KMS-11 (cell line): ENCODE measurements around the gene GUCY1A1.

ENCODE experiments used
- H2AFZ ChIP-seq: fragments of 200-600 bp; sonication (generic); 2 replicates; pipeline ENCODE4 v1.6.1; 2016; ENCODE audit warnings: antibody characterized with exemption, mixed run types, low read depth
- H3K27ac ChIP-seq: fragments of 200-600 bp; sonication (generic); 2 replicates; pipeline ENCODE4 v1.6.1; 2016; ENCODE audit warnings: mild to moderate bottlenecking, mixed run types
- H3K27me3 ChIP-seq: fragments of 200-600 bp; sonication (generic); 2 replicates; pipeline ENCODE4 v1.6.1; 2017; ENCODE audit warnings: mild to moderate bottlenecking, low read depth, mixed run types, moderate library complexity; ENCODE audit not compliant: insufficient read depth
- H3K36me3 ChIP-seq: fragments of 200-600 bp; sonication (generic); 2 replicates; pipeline ENCODE4 v1.6.1; 2017; ENCODE audit warnings: mild to moderate bottlenecking, mixed run types; ENCODE audit not compliant: insufficient read depth
- H3K4me1 ChIP-seq: fragments of 200-600 bp; sonication (generic); 2 replicates; pipeline ENCODE4 v1.6.1; 2016; ENCODE audit warnings: mild to moderate bottlenecking, low read depth, mixed run types; ENCODE audit not compliant: poor library complexity, severe bottlenecking
- H3K4me2 ChIP-seq: fragments of 200-600 bp; sonication (generic); 2 replicates; pipeline ENCODE4 v1.7.0; 2016; ENCODE audit warnings: mild to moderate bottlenecking, mixed run types
- H3K4me3 ChIP-seq: fragments of 200-600 bp; sonication (generic); IDR thresholded peaks from 2 replicates; pipeline ENCODE4 v1.6.1; 2017; ENCODE audit warnings: low read depth, low read length, mixed read lengths; ENCODE audit not compliant: insufficient read depth
- H3K79me2 ChIP-seq: fragments of 200-600 bp; sonication (generic); 2 replicates; pipeline ENCODE4 v1.6.1; 2016; ENCODE audit warnings: low read depth, mixed run types; ENCODE audit not compliant: insufficient read depth
- H3K9ac ChIP-seq: fragments of 200-600 bp; sonication (generic); 2 replicates; pipeline ENCODE4 v1.6.1; 2016; ENCODE audit warnings: mild to moderate bottlenecking, mixed run types
- H4K20me1 ChIP-seq: fragments of 200-600 bp; sonication (generic); 2 replicates; pipeline ENCODE4 v1.6.1; 2016; ENCODE audit warnings: mild to moderate bottlenecking, mixed run types; ENCODE audit not compliant: insufficient read depth
- CTCF ChIP-seq: fragments of 200-600 bp; sonication (generic); conservative IDR thresholded peaks from 2 replicates; pipeline ENCODE4 v1.6.1; 2017; ENCODE audit warnings: low read depth, mild to moderate bottlenecking, antibody characterized with exemption, low read length, moderate library complexity, mixed read lengths

The GUCY1A1 gene

GRCh38 chr4:155687380-155687982, 20.8 kb downstream of the GUCY1A1 start:
- no peak overlapping the region for H3K27ac ChIP-seq
- H3K79me2 ChIP-seq = peaks cover 100% of the 10 kb centered on the region
- H3K36me3 ChIP-seq = no peaks in the 10 kb centered on the region
- H3K4me2 ChIP-seq = no peak overlapping the region
- H2AFZ ChIP-seq = no peak overlapping the region
- H4K20me1 ChIP-seq = peaks cover 23% of the 10 kb centered on the region
- TF ChIP-seq CTCF = no peak
- no peak overlapping the region for H3K4me3 ChIP-seq
- H3K27me3 ChIP-seq = no peaks in the 10 kb centered on the region
- peaks cover 50% of the 10 kb centered on the region for H3K4me1 ChIP-seq
- no peak overlapping the region for H3K9ac ChIP-seq

GRCh38 chr4:155688211-155688610, 21.6 kb downstream of the GUCY1A1 start:
- TF ChIP-seq CTCF = no peak
- Histone ChIP-seq H3K36me3 (no peaks in the 10 kb centered on the region), H3K4me3 (no peak overlapping the region), H4K20me1 (peaks cover 20% of the 10 kb centered on the region), H3K27me3 (no peaks in the 10 kb centered on the region), H3K4me1 (peaks cover 46% of the 10 kb centered on the region), H3K4me2 (no peak overlapping the region), H3K27ac (no peak overlapping the region), H2AFZ (no peak overlapping the region), H3K79me2 (peaks cover 100% of the 10 kb centered on the region), H3K9ac (no peak overlapping the region)

GRCh38 chr4:155688860-155689259, 22.2 kb downstream of the GUCY1A1 start:
- Histone ChIP-seq H3K27me3 (no peaks in the 10 kb centered on the region), H4K20me1 (peaks cover 14% of the 10 kb centered on the region), H2AFZ (no peak overlapping the region), H3K27ac (no peak overlapping the region), H3K36me3 (no peaks in the 10 kb centered on the region), H3K79me2 (peaks cover 100% of the 10 kb centered on the region), H3K9ac (no peak overlapping the region), H3K4me1 (peaks cover 39% of the 10 kb centered on the region), H3K4me3 (no peak overlapping the region), H3K4me2 (no peak overlapping the region)
- TF ChIP-seq CTCF = no peak

- Histone ChIP-seq H3K27ac (no peak overlapping the region), H4K20me1 (peaks cover 9% of the 10 kb centered on the region; the same call in 1 of the 2 replicates)
- TF ChIP-seq CTCF = no peak
These were observed 23.6 kb downstream of the GUCY1A1 start for GRCh38 chr4:155690044-155690837.

More at GRCh38 chr4:155690044-155690837, 23.6 kb downstream of the GUCY1A1 start:
- H2AFZ ChIP-seq = no peak overlapping the region
- H3K36me3 ChIP-seq = no peaks in the 10 kb centered on the region
- no peaks in the 10 kb centered on the region for H3K27me3 ChIP-seq
- peaks cover 100% of the 10 kb centered on the region for H3K79me2 ChIP-seq
- no peak overlapping the region for H3K9ac ChIP-seq
- H3K4me3 ChIP-seq = no peak overlapping the region
- no peak overlapping the region for H3K4me2 ChIP-seq
- peaks cover 30% of the 10 kb centered on the region for H3K4me1 ChIP-seq
